Skeletal muscle tissue (tissue), 4 donors: ENCODE measurements around the gene KMT2E. TPM values are rescaled to one million over a fixed set of nuclear protein-coding genes. Genes with fewer than 3 reads are reported as not detected.
"Not testable (repeated sequence)": the region's sequence is repeated elsewhere in the genome, so short reads cannot be mapped to it uniquely, and the experiment has no call there.

Experiments used
- H3K27ac ChIP-seq: one replicate; pipeline ENCODE4 v1.7.0; 2013; ENCODE audit warnings: mild to moderate bottlenecking, low read depth, low read length, inconsistent platforms
- H3K27me3 ChIP-seq, 3 donors: one replicate each; pipeline ENCODE4 v1.7.0; 2013; ENCODE audit warnings: low read length in 3 of 3; ENCODE audit not compliant: control insufficient read depth in 3 of 3, insufficient read depth in 3 of 3
- H3K36me3 ChIP-seq, 3 donors: one replicate each; pipeline ENCODE4 v1.7.0; 2013; ENCODE audit warnings: low read length in 3 of 3; ENCODE audit not compliant: control insufficient read depth in 3 of 3, insufficient read depth in 3 of 3
- H3K4me1 ChIP-seq, 3 donors: one replicate each; pipeline ENCODE4 v1.7.0; 2013; ENCODE audit warnings: low read length in 3 of 3, mild to moderate bottlenecking in 3 of 3; ENCODE audit not compliant: control insufficient read depth in 3 of 3, insufficient read depth in 3 of 3
- H3K4me3 ChIP-seq, 3 donors: one replicate each; pipeline ENCODE4 v1.7.0; 2013; ENCODE audit warnings: low read length in 3 of 3
- H3K9ac ChIP-seq, 3 donors: one replicate each; pipeline ENCODE4 v1.7.0; 2013; ENCODE audit warnings: low read length in 3 of 3, mild to moderate bottlenecking in 3 of 3, moderate library complexity in 2 of 3, low read depth in 1 of 3
- H3K9me3 ChIP-seq, 3 donors: one replicate each; pipeline ENCODE4 v1.7.0; 2013; ENCODE audit warnings: low read length in 3 of 3; ENCODE audit not compliant: control insufficient read depth in 3 of 3
- total RNA-seq: library from RNA; depleted of rRNA; stranded (reverse); fragments of >200 nt; gene quantifications from one replicate; pipeline ENCODE4 v1.2.3, GENCODE V29; 2014
- donor health status: Osteomylitis.

The KMT2E gene
- total RNA-seq, 1 donor from 2014 or later: 59.0 TPM

DNA sequence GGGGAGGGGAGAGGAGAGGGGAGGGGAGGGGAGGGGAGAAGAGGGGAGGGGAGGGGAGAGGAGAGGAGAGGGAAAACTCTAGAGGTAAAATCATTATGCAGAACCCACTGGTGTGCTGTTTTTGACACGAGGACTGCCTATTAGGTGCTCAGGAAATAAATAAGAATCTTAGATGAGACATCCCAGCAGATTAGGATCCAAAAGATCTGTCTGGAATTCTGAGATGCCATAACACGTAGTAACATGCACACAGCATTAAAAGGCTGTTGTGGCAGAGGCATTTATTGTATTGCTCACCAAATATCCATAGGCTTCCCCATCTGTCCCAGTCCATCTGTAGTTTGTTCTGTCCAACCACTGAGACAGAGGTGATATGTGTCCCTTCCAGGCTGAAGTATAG is 40.8 kb upstream of the KMT2E start:
- H3K9me3 ChIP-seq: no peaks in the 10 kb centered on the region
- peaks cover 18 to 38% (median 24%) of the 10 kb centered on the region in 3 donors for H3K4me1 ChIP-seq
- peak overlapping the region in 1 of 3 donors; percentile 15 for H3K4me3 ChIP-seq
- no peaks in the 10 kb centered on the region for H3K36me3 ChIP-seq
- H3K27me3 ChIP-seq: no peaks in the 10 kb centered on the region
- no peak overlapping the region for H3K9ac ChIP-seq
- H3K27ac ChIP-seq: peak overlapping the region; percentile 41

DNA sequence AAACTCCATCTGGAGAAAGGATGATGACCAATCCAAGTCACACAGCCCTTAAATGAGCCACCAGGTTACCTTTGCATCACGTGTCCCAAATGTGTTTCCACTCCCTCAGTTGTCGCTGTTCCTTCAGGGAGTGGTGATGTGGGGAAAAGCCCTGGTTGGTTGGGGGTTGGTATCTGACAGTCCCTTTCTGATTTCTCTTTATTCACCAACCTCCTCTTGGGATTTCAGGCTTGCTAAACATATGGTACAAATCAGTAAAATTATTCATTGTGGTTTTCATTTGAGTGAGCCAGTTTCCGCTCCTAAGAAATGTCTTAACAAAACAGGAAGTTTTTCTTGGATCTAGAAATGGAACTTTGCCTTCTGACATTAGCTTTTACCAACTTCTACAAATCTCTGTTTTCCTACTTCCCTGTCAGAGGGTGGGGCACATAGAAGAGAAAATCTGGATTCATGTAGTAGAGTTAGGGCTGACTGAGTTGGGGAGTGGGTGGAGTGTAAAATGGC is 40.0 kb upstream of the KMT2E start:
- Histone ChIP-seq H3K4me1 (peaks cover 20 to 46% (median 32%) of the 10 kb centered on the region in 3 donors), H3K9me3 (no peaks in the 10 kb centered on the region), H3K9ac (no peak overlapping the region), H3K27ac (peak overlapping the region; percentile 41), H3K27me3 (no peaks in the 10 kb centered on the region), H3K36me3 (no peaks in the 10 kb centered on the region), H3K4me3 (peak overlapping the region in 1 of 3 donors; percentile 15)

DNA sequence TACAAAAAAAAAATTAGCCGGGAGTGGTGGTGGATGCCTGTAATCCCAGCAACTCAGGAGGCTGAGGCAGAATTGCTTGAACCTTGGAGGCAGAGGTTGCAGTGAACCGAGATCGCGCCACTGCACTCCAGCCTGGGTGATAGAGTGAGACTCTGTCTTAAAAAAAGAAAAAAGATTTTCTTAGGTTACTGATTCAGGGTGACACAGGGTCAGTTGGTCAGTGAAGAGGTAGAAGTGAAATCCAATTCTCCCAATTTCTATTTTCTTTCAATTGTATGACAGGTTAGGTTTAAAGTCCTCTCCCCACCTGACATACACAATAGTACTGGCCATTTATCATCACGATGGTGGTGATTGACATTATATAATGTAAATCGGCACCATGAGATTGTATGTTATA is 38.5 kb upstream of the KMT2E start:
- not testable (repeated sequence) for H3K27ac ChIP-seq, H3K27me3 ChIP-seq
- H3K4me1 ChIP-seq: peaks cover 29 to 59% (median 48%) of the 10 kb centered on the region in 3 donors

DNA sequence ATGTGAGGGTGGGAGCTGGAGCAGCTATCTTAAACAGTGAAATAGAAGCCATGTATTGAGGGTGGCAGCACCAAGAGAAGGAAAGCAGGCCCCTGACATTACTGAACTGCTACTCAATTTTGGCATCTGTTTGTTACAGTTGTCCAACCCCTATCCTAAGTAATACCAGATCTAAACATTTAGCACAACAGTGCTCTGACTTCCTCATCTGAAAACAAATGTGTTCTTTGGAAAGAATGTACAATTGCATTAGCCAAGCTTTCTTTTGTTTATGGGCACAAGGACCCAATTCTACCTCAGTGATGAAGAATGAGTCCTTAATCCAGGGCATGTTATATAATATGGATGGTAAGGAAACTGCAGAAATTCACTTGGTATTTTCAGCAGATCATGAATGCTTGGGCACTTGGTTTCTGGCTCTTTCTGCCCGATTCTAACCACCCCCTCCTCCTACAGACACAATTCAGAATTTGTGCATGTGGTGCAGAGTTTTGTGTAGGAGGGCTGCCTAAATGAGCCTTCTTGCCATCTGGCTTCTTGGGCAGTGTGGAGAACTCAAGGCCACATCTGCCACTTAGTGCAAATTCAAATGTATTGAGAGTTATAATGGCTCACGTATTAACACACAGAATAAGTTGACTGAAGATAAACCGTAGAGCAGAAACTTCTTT is 36.9 kb upstream of the KMT2E start:
- H3K27ac ChIP-seq: no peak overlapping the region
- H3K9ac ChIP-seq: no peak overlapping the region
- H3K4me3 ChIP-seq: no peak overlapping the region
- peaks cover 29 to 60% (median 51%) of the 10 kb centered on the region in 3 donors for H3K4me1 ChIP-seq
- H3K36me3 ChIP-seq: no peaks in the 10 kb centered on the region
- H3K9me3 ChIP-seq: no peaks in the 10 kb centered on the region
- no peaks in the 10 kb centered on the region for H3K27me3 ChIP-seq

More for the DNA sequence above, 38.5 kb upstream of the KMT2E start:
- H3K9me3 ChIP-seq, H3K4me3 ChIP-seq, H3K9ac ChIP-seq, H3K36me3 ChIP-seq: not testable (repeated sequence)

DNA sequence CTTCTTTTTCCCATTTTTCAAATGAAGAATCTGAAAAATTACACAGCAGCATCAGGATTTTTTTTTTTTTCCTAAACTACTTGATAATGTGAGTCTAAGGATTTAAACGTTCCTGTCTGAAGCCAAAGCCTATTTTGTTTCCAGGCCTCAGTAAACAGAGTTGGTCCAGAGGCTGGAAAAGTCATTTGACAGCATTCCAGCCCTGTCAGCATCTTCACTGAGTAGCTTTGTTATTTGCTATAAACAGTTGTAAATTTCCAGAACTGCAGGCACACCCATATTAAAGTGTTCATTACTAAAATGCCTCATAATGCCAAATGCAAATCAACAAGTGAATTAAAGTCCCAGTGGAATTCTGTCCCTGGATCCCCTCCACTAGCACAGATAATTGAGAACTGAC is 35.5 kb upstream of the KMT2E start:
- no peak overlapping the region for H3K4me3 ChIP-seq
- H3K9ac ChIP-seq: peak overlapping the region in 2 of 3 donors; percentile 10 to 28
- peak overlapping the region; percentile 64 for H3K27ac ChIP-seq
- H3K27me3 ChIP-seq: no peaks in the 10 kb centered on the region
- H3K9me3 ChIP-seq: no peaks in the 10 kb centered on the region
- H3K4me1 ChIP-seq: peaks cover 37 to 67% (median 61%) of the 10 kb centered on the region in 3 donors
- no peaks in the 10 kb centered on the region for H3K36me3 ChIP-seq

DNA sequence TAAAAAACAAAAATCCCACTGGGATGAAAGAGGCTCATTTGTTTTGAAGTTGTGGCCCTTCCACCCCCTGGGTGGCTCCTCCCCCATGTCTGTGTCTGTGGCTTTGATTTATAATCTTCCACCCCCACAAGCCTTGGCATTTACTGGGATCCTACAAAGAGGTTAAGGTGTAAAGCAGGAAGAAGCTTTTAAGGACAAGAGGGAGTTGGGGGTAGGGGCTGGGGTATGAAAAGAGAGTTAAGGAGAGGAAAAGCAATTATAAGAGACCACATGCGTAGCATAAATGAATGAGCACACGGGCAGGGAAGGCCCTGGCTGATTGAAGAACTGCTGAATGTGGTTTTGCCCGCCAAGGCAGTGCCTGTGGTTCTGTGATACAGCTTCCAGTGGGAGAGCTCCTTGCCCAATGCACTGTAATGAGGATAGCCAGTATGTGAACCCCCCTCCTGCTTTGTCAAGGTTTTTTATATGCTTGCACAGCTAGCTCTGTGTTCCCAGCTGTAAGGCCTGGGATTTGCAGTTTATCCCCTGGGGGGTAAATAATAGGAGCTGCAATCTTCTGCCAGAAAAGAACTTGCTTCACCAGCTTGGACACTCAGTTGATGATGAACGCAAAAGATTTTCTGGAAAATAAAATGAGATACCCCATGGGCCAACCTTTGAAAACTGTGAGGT is 34.7 kb upstream of the KMT2E start:
- H3K4me1 ChIP-seq: peaks cover 31 to 62% (median 54%) of the 10 kb centered on the region in 3 donors
- no peaks in the 10 kb centered on the region for H3K9me3 ChIP-seq
- peak overlapping the region; percentile 64 for H3K27ac ChIP-seq

DNA sequence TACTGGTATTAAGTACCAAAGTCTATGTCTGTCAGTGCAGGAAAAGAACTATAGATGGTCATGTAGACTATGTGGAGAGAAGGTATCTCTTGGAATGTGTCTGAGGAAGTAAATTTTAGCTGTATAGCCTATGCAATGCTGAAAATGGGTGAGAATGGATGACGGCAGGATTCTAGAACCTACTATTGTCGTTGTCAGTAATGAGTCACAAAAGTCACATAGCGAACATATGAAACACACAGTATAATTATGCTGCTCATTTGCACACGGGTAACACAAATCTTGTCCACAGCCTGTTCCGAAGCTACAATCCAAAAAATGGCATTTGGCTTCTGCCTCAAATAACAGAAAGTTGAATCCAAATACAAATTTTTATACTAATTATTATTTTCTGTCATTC is 33.6 kb upstream of the KMT2E start:
- H3K9me3 ChIP-seq: no peaks in the 10 kb centered on the region
- H3K4me1 ChIP-seq: peaks cover 39 to 72% (median 60%) of the 10 kb centered on the region in 3 donors
- H3K4me3 ChIP-seq: no peak overlapping the region
- peak overlapping the region in 1 of 3 donors; percentile 17 for H3K9ac ChIP-seq
- H3K27ac ChIP-seq: no peak overlapping the region
- no peaks in the 10 kb centered on the region for H3K27me3 ChIP-seq
- no peaks in the 10 kb centered on the region for H3K36me3 ChIP-seq

More for the DNA sequence above, 34.7 kb upstream of the KMT2E start:
- Histone ChIP-seq H3K9ac (peak overlapping the region; percentile 10 to 51 (median 42)), H3K4me3 (no peak overlapping the region), H3K27me3 (no peaks in the 10 kb centered on the region), H3K36me3 (no peaks in the 10 kb centered on the region)

DNA sequence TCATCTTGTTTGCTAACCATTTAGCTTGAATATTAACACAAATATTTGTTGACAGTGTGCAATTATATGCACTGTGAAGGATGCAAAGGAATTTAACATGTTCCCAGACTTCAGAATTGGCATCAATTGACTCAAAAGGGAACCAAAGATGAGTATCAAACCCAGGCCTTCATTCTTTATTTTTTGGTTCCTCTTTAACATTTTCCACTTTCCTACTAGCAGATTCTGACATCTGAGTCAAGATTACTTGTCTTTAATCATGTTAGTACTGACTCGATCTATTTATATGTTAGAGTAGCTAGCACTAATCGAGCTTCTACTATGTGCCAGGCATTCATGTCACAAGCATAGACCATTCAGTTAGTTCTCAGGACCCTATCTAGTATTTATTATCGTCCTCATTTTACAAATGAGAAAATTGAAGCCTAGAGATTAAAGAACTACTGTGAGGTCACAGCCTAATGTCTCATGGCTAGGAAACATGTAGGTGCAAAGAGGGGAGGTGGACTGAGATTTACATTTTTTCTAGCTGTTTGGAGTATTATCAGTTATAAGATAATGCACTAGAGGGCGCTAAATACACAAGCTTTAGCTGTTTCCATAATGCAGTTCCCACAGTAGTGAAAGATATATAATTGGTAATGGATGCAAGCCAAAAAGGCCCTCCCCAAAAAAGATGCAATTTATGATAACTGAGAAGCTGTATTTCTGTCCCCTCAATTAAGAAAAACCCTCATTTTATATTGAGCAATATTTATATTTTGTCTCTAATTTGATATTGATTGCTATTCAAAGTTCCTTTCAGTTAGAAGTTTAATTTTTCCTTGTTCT is 32.9 kb upstream of the KMT2E start:
- peaks cover 45 to 78% (median 66%) of the 10 kb centered on the region in 3 donors for H3K4me1 ChIP-seq
- H3K27ac ChIP-seq: no peak overlapping the region
- H3K27me3 ChIP-seq: no peaks in the 10 kb centered on the region
- H3K9me3 ChIP-seq: no peaks in the 10 kb centered on the region
- no peak overlapping the region for H3K9ac ChIP-seq
- no peaks in the 10 kb centered on the region for H3K36me3 ChIP-seq
- H3K4me3 ChIP-seq: no peak overlapping the region

DNA sequence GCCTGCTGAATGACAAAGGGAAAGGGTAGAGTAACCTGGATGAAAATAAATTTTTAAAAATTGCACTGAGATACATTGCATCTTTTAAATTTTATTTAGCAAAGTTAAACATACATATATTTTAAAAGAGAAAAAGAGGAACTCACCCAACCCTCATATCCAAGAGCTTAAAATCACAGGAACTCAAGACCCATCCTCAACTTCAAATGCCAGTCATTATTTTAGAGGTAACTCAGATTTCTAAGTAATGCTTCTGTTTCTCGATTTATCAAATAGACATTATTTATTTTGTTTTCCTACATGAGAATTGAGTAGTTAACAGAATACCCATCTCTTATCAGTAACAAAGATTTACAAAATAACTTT is 32.4 kb upstream of the KMT2E start:
- Histone ChIP-seq H3K9me3 (no peaks in the 10 kb centered on the region), H3K4me1 (peaks cover 51 to 77% (median 72%) of the 10 kb centered on the region in 3 donors), H3K27me3 (no peaks in the 10 kb centered on the region), H3K9ac (no peak overlapping the region), H3K27ac (peak overlapping the region; percentile 96), H3K36me3 (no peaks in the 10 kb centered on the region), H3K4me3 (no peak overlapping the region)
